ENCODE data around the gene CHERP. TPM values are rescaled to one million over a fixed set of nuclear protein-coding genes. Genes with fewer than 3 reads are reported as not detected.
A peak's percentile ranks its signal among the peaks of the same experiment; 100 is the strongest.

Gene CHERP
- total RNA-seq, 1 donor from 2014 or later, result 70.8 TPM

- Mint-ChIP-seq H3K36me3 (peaks cover 3% of the 10 kb centered on the region), H3K27me3 (no peaks in the 10 kb centered on the region), H3K4me1 (ENCODE audit: unreplicated experiment) (peaks cover 9% of the 10 kb centered on the region), H3K4me3 (no peak overlapping the region), H3K9me3 (no peaks in the 10 kb centered on the region), H3K27ac (no peak overlapping the region)
- DNase-seq (ENCODE audit: extremely low spot score, unreplicated experiment), result no peak
- no peak for TF ChIP-seq CTCF (conservative IDR thresholded peaks at IDR 0.05)
These were observed 35.3 kb upstream of the CHERP start for GRCh38 chr19:16577531-16577985.

GRCh38 chr19:16576690-16577530 is 34.7 kb upstream of the CHERP start:
- no peak overlapping the region for H3K27ac Mint-ChIP-seq
- H3K4me1 Mint-ChIP-seq (ENCODE audit: unreplicated experiment), result peaks cover 12% of the 10 kb centered on the region
- H3K27me3 Mint-ChIP-seq, result no peaks in the 10 kb centered on the region
- no peak for TF ChIP-seq CTCF (conservative IDR thresholded peaks at IDR 0.05)
- H3K9me3 Mint-ChIP-seq, result no peaks in the 10 kb centered on the region
- H3K4me3 Mint-ChIP-seq, result no peak overlapping the region
- no peak for DNase-seq (ENCODE audit: extremely low spot score, unreplicated experiment)
- H3K36me3 Mint-ChIP-seq, result peaks cover 3% of the 10 kb centered on the region

- H3K4me3 Mint-ChIP-seq, result no peak overlapping the region
- no peaks in the 10 kb centered on the region for H3K27me3 Mint-ChIP-seq
- H3K36me3 Mint-ChIP-seq, result peaks cover 3% of the 10 kb centered on the region
- no peaks in the 10 kb centered on the region for H3K9me3 Mint-ChIP-seq
- H3K4me1 Mint-ChIP-seq (ENCODE audit: unreplicated experiment), result peaks cover 12% of the 10 kb centered on the region
- H3K27ac Mint-ChIP-seq, result no peak overlapping the region
- no peak for TF ChIP-seq CTCF (conservative IDR thresholded peaks at IDR 0.05)
- DNase-seq (ENCODE audit: extremely low spot score, unreplicated experiment), result no peak
These were observed 33.8 kb upstream of the CHERP start for GRCh38 chr19:16575861-16576689.

GRCh38 chr19:16575282-16575681 is 33.0 kb upstream of the CHERP start:
- peaks cover 12% of the 10 kb centered on the region for H3K4me1 Mint-ChIP-seq (ENCODE audit: unreplicated experiment)
- no peak for DNase-seq (ENCODE audit: extremely low spot score, unreplicated experiment)
- no peak overlapping the region for H3K4me3 Mint-ChIP-seq
- no peaks in the 10 kb centered on the region for H3K9me3 Mint-ChIP-seq
- H3K36me3 Mint-ChIP-seq, result peaks cover 3% of the 10 kb centered on the region
- no peak overlapping the region for H3K27ac Mint-ChIP-seq
- TF ChIP-seq CTCF (conservative IDR thresholded peaks at IDR 0.05), result no peak
- H3K27me3 Mint-ChIP-seq, result no peaks in the 10 kb centered on the region

- peak overlapping the region; percentile 98 for H3K4me3 Mint-ChIP-seq
- H3K4me1 Mint-ChIP-seq (ENCODE audit: unreplicated experiment), result peaks cover 17% of the 10 kb centered on the region
- no peaks in the 10 kb centered on the region for H3K9me3 Mint-ChIP-seq
- TF ChIP-seq CTCF (conservative IDR thresholded peaks at IDR 0.05), result no peak
- H3K27me3 Mint-ChIP-seq, result no peaks in the 10 kb centered on the region
- no peak for DNase-seq (ENCODE audit: extremely low spot score, unreplicated experiment)
- H3K27ac Mint-ChIP-seq, result peak overlapping the region; percentile 79
- peaks cover 3% of the 10 kb centered on the region for H3K36me3 Mint-ChIP-seq
These were observed 31.7 kb upstream of the CHERP start for GRCh38 chr19:16573925-16574324.
